ENCODE measurements around the gene RTP5.

DNA sequence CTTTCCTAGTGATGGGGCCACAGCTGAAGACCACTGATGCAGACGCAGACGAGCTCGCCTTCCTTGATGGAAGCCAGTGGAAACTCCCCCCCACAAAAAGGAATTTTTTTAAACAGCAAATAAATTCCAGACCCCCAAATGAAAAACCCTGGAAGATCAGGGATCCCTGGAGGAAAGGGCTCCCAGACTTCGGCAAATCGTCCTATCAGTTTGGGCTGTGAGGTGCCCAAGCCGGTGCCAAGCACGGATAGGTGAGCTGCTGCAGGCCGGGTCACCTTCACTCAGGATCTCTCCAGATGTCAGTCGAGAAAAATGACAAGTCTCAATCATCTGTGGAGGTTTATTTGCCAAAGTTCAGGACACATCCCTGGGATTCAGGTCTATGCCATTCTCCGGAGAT, 42.0 kb downstream of the RTP5 start:
- no peak for TF ChIP-seq POLR2A (IDR thresholded peaks at IDR 0.05; ENCODE audit: borderline replicate concordance, extremely low read depth, insufficient read depth, insufficient read length)
- TF ChIP-seq POLR2AphosphoS5 (IDR thresholded peaks at IDR 0.05; ENCODE audit: low read depth, low read length) = no peak
- TF ChIP-seq ZBTB33 (IDR thresholded peaks at IDR 0.05; ENCODE audit: extremely low read depth, insufficient replicate concordance, low read length) = no peak

Measured in HCT116 (cell line).